Endothelial cell of coronary artery (primary cell): ENCODE results near the gene C5orf52. TPM values are rescaled to one million over a fixed set of nuclear protein-coding genes. Genes with fewer than 3 reads are reported as not detected.

Source experiments
- total RNA-seq: library from RNA; depleted of rRNA; stranded (reverse); fragments of >200 nt; gene quantifications from 2 replicates; pipeline ENCODE4 v1.2.3, GENCODE V29; 2014

Gene C5orf52
- total RNA-seq = not detected in 2 replicates

DNA sequence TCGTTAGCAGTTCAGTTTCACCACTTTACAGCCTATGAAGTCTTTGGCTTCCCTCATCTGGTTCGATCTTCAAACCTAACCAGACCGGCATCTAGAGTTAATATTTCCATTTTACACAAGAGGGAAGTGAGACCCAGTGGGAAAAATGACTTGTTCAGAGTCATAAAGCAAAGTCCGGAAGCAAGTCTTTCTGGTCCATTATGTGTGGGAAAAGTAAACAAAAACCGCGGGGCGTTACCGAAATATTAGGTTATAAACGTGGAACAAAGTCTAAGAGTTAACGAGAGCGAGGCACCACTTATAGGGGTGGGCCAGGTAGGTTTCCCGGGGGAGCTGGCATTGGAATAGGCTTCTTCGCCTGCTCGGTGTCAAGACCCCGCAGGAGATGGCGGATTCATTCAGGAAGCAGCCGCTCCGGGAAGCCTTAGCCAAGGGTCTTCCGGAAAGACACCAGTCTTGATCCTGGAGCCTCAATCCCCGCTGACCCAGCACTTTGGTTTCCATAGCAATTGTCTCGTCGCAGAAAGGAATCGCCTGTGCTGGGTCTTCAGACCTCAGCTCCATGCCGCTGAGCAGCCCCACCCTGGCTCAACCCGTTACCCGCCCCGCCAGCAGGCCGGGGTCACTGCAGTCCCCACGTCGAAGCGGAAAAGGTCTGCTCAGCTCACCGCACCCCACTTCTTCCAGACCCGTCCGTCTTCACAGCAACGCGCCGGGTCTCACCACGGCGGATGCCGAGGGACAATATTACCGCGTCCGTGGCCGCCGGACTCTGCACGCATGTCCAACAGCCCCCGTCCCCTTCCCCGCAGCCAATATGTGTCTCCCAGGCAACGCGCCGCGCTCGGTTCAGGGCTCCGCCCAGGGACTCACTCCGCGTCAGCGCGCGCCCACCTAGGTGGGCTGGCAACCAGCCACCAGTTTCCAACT is at the start of gene C5orf52:
Gene C5orf52, plus strand, starts transcription at position 872 of the 930 bp plus-strand sequence. CDS start 82 bp downstream, outside the sequence.

DNA sequence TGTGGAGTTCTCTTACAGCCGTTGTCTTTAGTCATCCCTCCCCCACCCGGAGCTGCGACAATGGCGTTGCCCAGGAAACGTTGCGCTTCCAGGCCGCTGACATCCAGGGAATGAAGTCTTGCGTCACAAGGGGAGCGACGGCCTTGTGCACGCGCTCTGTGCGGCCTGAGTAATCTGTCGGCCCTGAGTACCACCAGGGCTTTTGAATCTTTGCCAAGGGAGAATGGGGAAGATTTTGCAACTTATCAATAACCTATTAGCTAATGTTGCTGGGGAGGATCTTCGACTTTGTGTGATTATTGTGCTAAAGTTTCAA is 19.0 kb upstream of the C5orf52 start, which contains the start of gene SOX30:
Gene SOX30, minus strand, starts transcription at position 62 of the 316 bp plus-strand sequence. CDS start 360 bp downstream, outside the sequence.

Other genes starting within 250 kb of the C5orf52 start
- gene NIPAL4, start 211.3 kb upstream of the C5orf52 start, total RNA-seq = not detected in 2 replicates
- 34.1 and 55.1 TPM in 2 replicates for gene ADAM19, start 95.8 kb upstream of the C5orf52 start, total RNA-seq
- gene SOX30, start 19.1 kb upstream of the C5orf52 start, total RNA-seq = not detected in 2 replicates
- gene THG1L, start 59.9 kb downstream of the C5orf52 start, total RNA-seq = 16.6 and 18.5 TPM in 2 replicates
- 7.8 and 9.0 TPM in 2 replicates for gene LSM11, start 72.2 kb downstream of the C5orf52 start, total RNA-seq
- 98.2 and 105 TPM in 2 replicates for gene CLINT1, start 187.6 kb downstream of the C5orf52 start, total RNA-seq